ENCODE data around the gene LLGL1.
A peak's percentile ranks its signal among the peaks of the same experiment; 100 is the strongest.

The LLGL1 gene

GRCh38 chr17:18253947-18254821 is 28.7 kb downstream of the LLGL1 start:
- DNase-seq = no peak

GRCh38 chr17:18254888-18255649 is 29.6 kb downstream of the LLGL1 start:
- DNase-seq = no peak

- DNase-seq = no peak
Measured at GRCh38 chr17:18256351-18256750, 30.9 kb downstream of the LLGL1 start.

- no peak for DNase-seq
Measured at GRCh38 chr17:18256776-18257175, 31.3 kb downstream of the LLGL1 start.

GRCh38 chr17:18257268-18257981 is 32.0 kb downstream of the LLGL1 start:
- DNase-seq = no peak

GRCh38 chr17:18257982-18258355 is 32.5 kb downstream of the LLGL1 start:
- peak; percentile 84 for DNase-seq

- DNase-seq = peak; percentile 38
Measured at GRCh38 chr17:18258356-18259038, 33.1 kb downstream of the LLGL1 start, which contains the start of gene FLII. TSS of gene FLII (minus strand) at chr17:18258738. CDS start at chr17:18258690, 48 bp downstream.

- no peak for DNase-seq
Measured at GRCh38 chr17:18259621-18260331, 34.3 kb downstream of the LLGL1 start.

GRCh38 chr17:18260332-18261145 is 35.1 kb downstream of the LLGL1 start, which contains the start of gene MIEF2:
TSS of gene MIEF2 (plus strand) at chr17:18260662. CDS start at chr17:18262721, 2,059 bp downstream.
- peak; percentile 98 for DNase-seq

GRCh38 chr17:18261146-18261515 is 35.7 kb downstream of the LLGL1 start:
- DNase-seq = no peak

GRCh38 chr17:18261659-18262058 is 36.2 kb downstream of the LLGL1 start:
- DNase-seq = no peak

GRCh38 chr17:18262111-18262510 is 36.7 kb downstream of the LLGL1 start:
- no peak for DNase-seq

GRCh38 chr17:18262641-18263040 is 37.2 kb downstream of the LLGL1 start:
- no peak for DNase-seq

GRCh38 chr17:18263885-18264682 is 38.6 kb downstream of the LLGL1 start:
- DNase-seq = no peak

GRCh38 chr17:18267366-18267765 is 41.9 kb downstream of the LLGL1 start:
- DNase-seq = no peak

GRCh38 chr17:18267927-18268711 is 42.7 kb downstream of the LLGL1 start:
- DNase-seq = no peak

GRCh38 chr17:18270046-18270931 is 44.9 kb downstream of the LLGL1 start:
- no peak for DNase-seq

- DNase-seq = no peak
Measured at GRCh38 chr17:18277076-18277475, 51.6 kb downstream of the LLGL1 start.
